PC-9 (cell line): ENCODE data around the gene SLC35G4. TPM values are rescaled to one million over a fixed set of nuclear protein-coding genes. Genes with fewer than 3 reads are reported as not detected.

Source experiments
- BruUV-seq: library from RNA; stranded (reverse); fragments of 400-500 nt; replicated peaks from 2 replicates; lab custom pipeline; 2021; lab: Mats Ljungman, UMichigan
- CTCF ChIA-PET: fragments of 300-600 bp; sonication (Branson Sonifier 250); formaldehyde crosslinking; loops from one replicate; lab custom pipeline; 2022; ENCODE audit warnings: antibody characterized with exemption; lab: Charles Lee
- POLR2A ChIA-PET: fragments of 300-600 bp; sonication (Branson Sonifier 250); formaldehyde crosslinking; loops from one replicate; lab custom pipeline; 2022; ENCODE audit warnings: antibody characterized with exemption; ENCODE audit not compliant: unreplicated experiment; lab: Charles Lee
- DNase-seq, 2 experiments: peaks; one replicate each; pipeline versions ENCODE4 v3.0.0 to v3.0.0-alpha.2; 2015 to 2022; ENCODE audit warnings: mixed read lengths in 1 of 2
- H2AFZ ChIP-seq: fragments of 200-600 bp; sonication (generic); 2 replicates; pipeline ENCODE4 v1.8.1; 2017; ENCODE audit warnings: antibody characterized with exemption
- H3F3A ChIP-seq: fragments of 200-600 bp; sonication (generic); 2 replicates; pipeline ENCODE4 v1.8.1; 2017; ENCODE audit warnings: antibody characterized with exemption, mild to moderate bottlenecking, low read depth; ENCODE audit not compliant: insufficient read depth
- H3K27ac ChIP-seq: fragments of 200-600 bp; sonication (generic); 2 replicates; pipeline ENCODE4 v1.6.1; 2016; ENCODE audit warnings: mixed run types
- H3K27me3 ChIP-seq: fragments of 200-600 bp; sonication (generic); 2 replicates; pipeline ENCODE4 v1.6.1; 2016; ENCODE audit warnings: low read depth, mixed run types; ENCODE audit not compliant: insufficient read depth
- H3K36me3 ChIP-seq: fragments of 200-600 bp; sonication (generic); 2 replicates; pipeline ENCODE4 v1.6.1; 2016; ENCODE audit warnings: low read depth, mixed run types
- H3K4me1 ChIP-seq: fragments of 200-600 bp; sonication (generic); replicated peaks from 2 replicates; pipeline ENCODE4 v1.6.1; 2016; ENCODE audit warnings: mixed run types; ENCODE audit not compliant: insufficient read depth
- H3K4me2 ChIP-seq: fragments of 200-600 bp; sonication (generic); 2 replicates; pipeline ENCODE4 v1.6.1; 2017; ENCODE audit warnings: mixed run types
- H3K4me3 ChIP-seq: fragments of 200-600 bp; sonication (generic); 2 replicates; pipeline ENCODE4 v1.6.1; 2016; ENCODE audit warnings: mixed run types
- H3K79me2 ChIP-seq: fragments of 200-600 bp; sonication (generic); 2 replicates; pipeline ENCODE4 v1.6.1; 2017; ENCODE audit warnings: low read depth, mixed run types
- H3K9me2 ChIP-seq: fragments of 200-600 bp; sonication (generic); 2 replicates; pipeline ENCODE4 v1.8.1; 2017; ENCODE audit warnings: mild to moderate bottlenecking; ENCODE audit not compliant: insufficient read depth
- H3K9me3 ChIP-seq: fragments of 200-600 bp; sonication (generic); 2 replicates; pipeline ENCODE4 v1.8.1; 2016; ENCODE audit warnings: low read depth; ENCODE audit not compliant: insufficient read depth
- H4K20me1 ChIP-seq: fragments of 200-600 bp; sonication (generic); 2 replicates; pipeline ENCODE4 v1.8.1; 2017; ENCODE audit not compliant: insufficient read depth
- EZH2 ChIP-seq: fragments of 200-600 bp; sonication (generic); IDR thresholded peaks from 2 replicates; pipeline ENCODE4 v1.8.0; 2017; ENCODE audit warnings: antibody characterized with exemption, low read depth
- intact Hi-C: fragments of 100-400 bp; cut with micrococcal nuclease; formaldehyde crosslinking; loops from one replicate; pipeline ENCODE4 v1.10.0; 2022; ENCODE audit not compliant: unreplicated experiment
- total RNA-seq: library from RNA; stranded (reverse); gene quantifications from 2 replicates; pipeline ENCODE4 v1.2.3, GENCODE V29; 2021
- TF ChIP-seq, protein P1 (sequence below): fragments of 200-600 bp; sonication (generic); conservative IDR thresholded peaks from 2 replicates; pipeline ENCODE4 v1.6.1; 2017; ENCODE audit warnings: mixed run types, antibody characterized with exemption, mild to moderate bottlenecking, moderate library complexity

The SLC35G4 gene
- total RNA-seq, 1 experiment from 2014 or later: not detected

DNA sequence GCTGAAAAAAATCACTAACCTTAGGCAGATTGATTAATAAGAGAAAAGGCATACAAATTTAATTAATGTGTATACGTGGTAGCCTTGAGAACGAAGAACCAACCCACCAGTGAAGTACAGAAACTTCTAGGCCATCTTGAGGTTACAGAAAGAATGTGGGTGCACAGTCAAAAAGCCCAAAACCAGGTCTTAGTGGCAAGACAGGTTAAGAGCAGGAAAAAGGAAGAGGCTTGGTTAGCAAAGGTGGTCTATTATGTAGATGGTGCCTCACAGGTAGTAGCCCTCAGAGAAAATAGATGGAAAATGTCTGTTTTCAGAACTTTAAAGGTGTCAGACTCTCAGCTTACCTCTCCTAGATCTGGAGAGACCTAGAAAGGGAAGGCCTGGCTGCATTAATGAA lies 22.0 kb upstream of the SLC35G4 start:
- Histone ChIP-seq H4K20me1 (no peaks in the 10 kb centered on the region), H3K4me2 (no peak overlapping the region), H3K79me2 (no peaks in the 10 kb centered on the region), H2AFZ (no peak overlapping the region), H3K36me3 (no peaks in the 10 kb centered on the region), H3K4me1 (no peaks in the 10 kb centered on the region), H3K4me3 (no peak overlapping the region), H3K9me2 (no peaks in the 10 kb centered on the region), H3K9me3 (no peaks in the 10 kb centered on the region), H3K27ac (no peak overlapping the region), H3K27me3 (peaks cover 96% of the 10 kb centered on the region), H3F3A (no peaks in the 10 kb centered on the region)
- BruUV-seq: no TSS peak
- no peak for DNase-seq
- intact Hi-C loops: no loop called here
- ChIA-PET CTCF (no interaction called here), POLR2A (no interaction called here)
- no peak for TF ChIP-seq EZH2
- TF ChIP-seq, protein P1, sequence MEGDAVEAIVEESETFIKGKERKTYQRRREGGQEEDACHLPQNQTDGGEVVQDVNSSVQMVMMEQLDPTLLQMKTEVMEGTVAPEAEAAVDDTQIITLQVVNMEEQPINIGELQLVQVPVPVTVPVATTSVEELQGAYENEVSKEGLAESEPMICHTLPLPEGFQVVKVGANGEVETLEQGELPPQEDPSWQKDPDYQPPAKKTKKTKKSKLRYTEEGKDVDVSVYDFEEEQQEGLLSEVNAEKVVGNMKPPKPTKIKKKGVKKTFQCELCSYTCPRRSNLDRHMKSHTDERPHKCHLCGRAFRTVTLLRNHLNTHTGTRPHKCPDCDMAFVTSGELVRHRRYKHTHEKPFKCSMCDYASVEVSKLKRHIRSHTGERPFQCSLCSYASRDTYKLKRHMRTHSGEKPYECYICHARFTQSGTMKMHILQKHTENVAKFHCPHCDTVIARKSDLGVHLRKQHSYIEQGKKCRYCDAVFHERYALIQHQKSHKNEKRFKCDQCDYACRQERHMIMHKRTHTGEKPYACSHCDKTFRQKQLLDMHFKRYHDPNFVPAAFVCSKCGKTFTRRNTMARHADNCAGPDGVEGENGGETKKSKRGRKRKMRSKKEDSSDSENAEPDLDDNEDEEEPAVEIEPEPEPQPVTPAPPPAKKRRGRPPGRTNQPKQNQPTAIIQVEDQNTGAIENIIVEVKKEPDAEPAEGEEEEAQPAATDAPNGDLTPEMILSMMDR: no peak

DNA sequence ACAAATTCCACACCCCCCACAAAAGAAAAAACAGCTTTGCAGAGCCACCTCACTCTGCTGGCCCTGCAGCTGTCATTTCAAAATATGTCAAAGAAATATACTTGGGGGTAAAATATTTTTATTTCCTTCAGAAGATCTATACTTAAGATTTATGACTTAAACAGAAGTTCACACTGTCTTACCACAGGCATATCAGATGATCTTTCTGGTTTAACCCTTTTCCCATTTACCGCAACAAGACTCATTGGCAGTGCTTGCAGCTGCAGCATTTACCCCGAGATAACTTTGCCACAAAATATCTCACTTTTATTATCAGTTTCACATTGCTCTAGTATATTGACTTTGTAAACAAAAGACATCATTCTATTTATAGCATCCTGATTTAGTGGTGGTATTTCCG lies 21.6 kb upstream of the SLC35G4 start:
- intact Hi-C loops: no loop called here
- Histone ChIP-seq H3F3A (no peaks in the 10 kb centered on the region), H4K20me1 (no peaks in the 10 kb centered on the region), H3K27ac (no peak overlapping the region), H3K27me3 (peaks cover 96% of the 10 kb centered on the region), H3K4me3 (no peak overlapping the region), H2AFZ (no peak overlapping the region), H3K4me1 (no peaks in the 10 kb centered on the region), H3K9me3 (no peaks in the 10 kb centered on the region), H3K79me2 (no peaks in the 10 kb centered on the region), H3K4me2 (no peak overlapping the region), H3K9me2 (no peaks in the 10 kb centered on the region), H3K36me3 (no peaks in the 10 kb centered on the region)
- TF ChIP-seq, protein P1: no peak
- no peak for TF ChIP-seq EZH2
- CTCF ChIA-PET: no interaction called here
- POLR2A ChIA-PET: no interaction called here
- BruUV-seq: no TSS peak
- DNase-seq: no peak

DNA sequence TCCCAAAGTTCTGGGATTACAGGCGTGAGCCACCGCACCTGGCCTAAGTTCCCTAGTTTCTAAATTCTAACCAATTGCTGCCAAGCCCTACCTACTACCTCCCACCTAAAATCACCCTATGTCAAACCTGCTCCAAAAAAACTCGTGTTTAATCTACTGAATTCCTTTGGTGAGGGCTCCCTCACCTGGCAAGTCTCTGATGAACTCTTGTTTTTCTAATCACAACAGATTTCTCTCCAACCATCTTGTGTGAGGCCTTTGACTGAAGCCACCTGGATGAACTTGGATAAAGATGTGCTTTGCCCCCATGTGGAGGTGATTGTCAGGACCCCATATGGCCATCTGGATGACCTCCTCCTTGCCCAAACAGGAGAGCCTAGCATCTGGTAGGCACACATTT lies 17.4 kb upstream of the SLC35G4 start:
- ChIA-PET POLR2A (no interaction called here), CTCF (interaction anchor here (0.7 kb wide), 1 partner anchor 295 kb away, joined by 3 read pairs; no protein-coding TSS in a partner anchor)
- no peak overlapping the region for H2AFZ ChIP-seq
- H3K4me3 ChIP-seq: no peak overlapping the region
- BruUV-seq: no TSS peak
- peaks cover 86% of the 10 kb centered on the region for H3K27me3 ChIP-seq
- DNase-seq: no peak
- no peaks in the 10 kb centered on the region for H3K9me3 ChIP-seq
- no peaks in the 10 kb centered on the region for H3K36me3 ChIP-seq
- H3K4me1 ChIP-seq: no peaks in the 10 kb centered on the region
- intact Hi-C loops: no loop called here
- H3K4me2 ChIP-seq: no peak overlapping the region
- no peaks in the 10 kb centered on the region for H4K20me1 ChIP-seq
- TF ChIP-seq, protein P1: peak; percentile 23; the same call in 1 of the 2 replicates
- TF ChIP-seq EZH2: no peak
- no peaks in the 10 kb centered on the region for H3K9me2 ChIP-seq
- H3K27ac ChIP-seq: no peak overlapping the region
- no peaks in the 10 kb centered on the region for H3F3A ChIP-seq
- H3K79me2 ChIP-seq: no peaks in the 10 kb centered on the region
